ENCODE results near the gene ANKRD33B. TPM values are rescaled to one million over a fixed set of nuclear protein-coding genes. Genes with fewer than 3 reads are reported as not detected.
"Not testable (repeated sequence)": the region's sequence is repeated elsewhere in the genome, so short reads cannot be mapped to it uniquely, and the experiment has no call there.

The ANKRD33B gene
- total and polyA plus RNA-seq, 10 donors = 2.0 to 37.8 (median 24.6) TPM

GRCh38 chr5:10661401-10661800 lies 97.5 kb downstream of the ANKRD33B start:
- no peak for DNase-seq
- no peaks in the 10 kb centered on the region for H3K27me3 ChIP-seq (replicated peaks in 1 of 7)
- 83 to 93% (median 93%) methylated on average over 13 of the region's 13 CpGs for WGBS, 5 donors
- TF ChIP-seq POLR2A (IDR thresholded peaks at IDR 0.05) (no peak), CTCF (IDR thresholded peaks at IDR 0.05 in 8 of 11, conservative IDR thresholded peaks at IDR 0.05 in 3 of 11) (no peak), POLR2AphosphoS5 (IDR thresholded peaks at IDR 0.05) (no peak)
- peaks cover 0 to 3% (median 0%) of the 10 kb centered on the region in 6 donors for H3K36me3 ChIP-seq
- H3K4me1 ChIP-seq = no peaks in the 10 kb centered on the region
- H3K4me3 ChIP-seq = no peak overlapping the region
- intact Hi-C loops (cut with DNase I; ENCODE audit: low total_unique reads) = no loop called here
- H3K27ac ChIP-seq = no peak overlapping the region
- peaks cover 0 to 5% (median 0%) of the 10 kb centered on the region in 8 donors for H3K9me3 ChIP-seq

- Histone ChIP-seq H3K27me3 (replicated peaks in 1 of 7) (no peaks in the 10 kb centered on the region), H3K4me3 (no peak overlapping the region), H3K27ac (no peak overlapping the region), H3K9me3 (peaks cover 0 to 5% (median 0%) of the 10 kb centered on the region in 8 donors), H3K4me1 (no peaks in the 10 kb centered on the region), H3K36me3 (no peaks in the 10 kb centered on the region)
- DNase-seq = no peak
- TF ChIP-seq CTCF (IDR thresholded peaks at IDR 0.05 in 8 of 11, conservative IDR thresholded peaks at IDR 0.05 in 3 of 11) (no peak), POLR2AphosphoS5 (IDR thresholded peaks at IDR 0.05) (no peak), POLR2A (IDR thresholded peaks at IDR 0.05) (no peak)
- WGBS, 5 donors = 87 to 96% (median 93%) methylated on average over 11 of the region's 11 CpGs
- intact Hi-C loops (cut with DNase I; ENCODE audit: low total_unique reads) = no loop called here
These were observed 98.2 kb downstream of the ANKRD33B start for GRCh38 chr5:10662083-10662482.

DNA sequence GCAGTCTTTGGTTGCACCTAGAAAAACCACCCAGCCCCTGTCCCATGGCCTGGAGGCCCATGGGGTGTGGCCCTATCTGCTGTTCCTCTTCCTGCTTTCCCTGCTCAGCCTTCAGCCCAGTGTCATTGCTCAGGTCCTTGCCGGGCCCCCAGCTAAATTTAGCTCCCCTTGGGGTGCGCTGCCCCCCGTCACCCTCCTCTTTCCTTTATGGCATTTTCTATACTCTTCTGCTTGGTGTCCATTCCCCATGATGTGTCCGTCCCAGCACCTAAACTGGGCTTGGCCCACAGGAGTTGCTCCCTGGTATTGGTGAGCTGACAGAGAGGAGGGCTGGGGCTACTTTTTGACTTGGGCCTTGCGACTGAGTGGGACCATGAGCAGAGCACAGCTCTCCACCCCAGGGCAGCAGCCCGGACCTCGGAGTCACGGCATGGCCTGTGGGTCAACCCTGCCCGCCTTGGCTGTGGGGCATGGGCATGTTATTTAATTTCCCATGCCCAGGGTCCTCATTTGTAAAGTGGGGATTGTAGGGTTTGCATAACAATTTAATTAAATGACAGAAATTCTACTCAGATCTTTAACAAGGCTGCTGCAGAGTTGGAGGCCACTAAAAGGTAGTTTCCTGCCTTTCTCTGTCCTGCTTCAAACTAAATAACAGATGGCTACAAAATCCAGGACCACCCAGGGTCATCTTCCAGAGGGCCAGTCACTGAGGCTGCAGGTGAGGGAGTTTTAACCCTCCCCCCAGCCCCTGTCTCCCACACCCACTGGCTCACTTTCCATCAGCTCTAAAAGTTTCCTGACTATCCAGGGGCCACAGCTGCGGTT lies 99.0 kb downstream of the ANKRD33B start:
- no peak for DNase-seq
- Histone ChIP-seq H3K36me3 (no peaks in the 10 kb centered on the region), H3K27ac (no peak overlapping the region), H3K27me3 (replicated peaks in 1 of 7) (no peaks in the 10 kb centered on the region), H3K4me3 (no peak overlapping the region), H3K4me1 (no peaks in the 10 kb centered on the region), H3K9me3 (peaks cover 0 to 5% (median 0%) of the 10 kb centered on the region in 8 donors)
- WGBS, 5 donors = 76 to 90% (median 78%) methylated on average over 10 of the region's 10 CpGs
- intact Hi-C loops (cut with DNase I; ENCODE audit: low total_unique reads) = no loop called here
- TF ChIP-seq POLR2A (IDR thresholded peaks at IDR 0.05) (no peak), POLR2AphosphoS5 (IDR thresholded peaks at IDR 0.05) (no peak), CTCF (IDR thresholded peaks at IDR 0.05 in 8 of 11, conservative IDR thresholded peaks at IDR 0.05 in 3 of 11) (no peak)

- Histone ChIP-seq H3K4me1 (no peaks in the 10 kb centered on the region), H3K4me3 (no peak overlapping the region), H3K27me3 (replicated peaks in 1 of 7) (no peaks in the 10 kb centered on the region), H3K9me3 (no peaks in the 10 kb centered on the region), H3K36me3 (no peaks in the 10 kb centered on the region), H3K27ac (no peak overlapping the region)
- WGBS, 5 donors = 71 to 82% (median 80%) methylated on average over 13 of the region's 13 CpGs
- DNase-seq = no peak
- no peak for TF ChIP-seq CTCF (IDR thresholded peaks at IDR 0.05 in 8 of 11, conservative IDR thresholded peaks at IDR 0.05 in 3 of 11)
- intact Hi-C loops (cut with DNase I; ENCODE audit: low total_unique reads) = no loop called here
These were observed 99.8 kb downstream of the ANKRD33B start for GRCh38 chr5:10663489-10664179.

- H3K27ac ChIP-seq; H3K4me1 ChIP-seq; H3K4me3 ChIP-seq; intact Hi-C loops (cut with DNase I; ENCODE audit: low total_unique reads); DNase-seq; H3K9me3 ChIP-seq; H3K27me3 ChIP-seq (replicated peaks in 1 of 7); H3K36me3 ChIP-seq: not testable (repeated sequence)
- WGBS, 5 donors = 86 to 90% (median 86%) methylated on average over 6 of the region's 6 CpGs
These were observed 100.4 kb downstream of the ANKRD33B start for GRCh38 chr5:10664180-10664769.
